KMS-11 (cell line): Measurements from ENCODE around the gene CD82.

Experiments used
- H2AFZ ChIP-seq: fragments of 200-600 bp; sonication (generic); 2 replicates; pipeline ENCODE4 v1.6.1; 2016; ENCODE audit warnings: antibody characterized with exemption, mixed run types, low read depth
- H3K27ac ChIP-seq: fragments of 200-600 bp; sonication (generic); 2 replicates; pipeline ENCODE4 v1.6.1; 2016; ENCODE audit warnings: mild to moderate bottlenecking, mixed run types
- H3K27me3 ChIP-seq: fragments of 200-600 bp; sonication (generic); 2 replicates; pipeline ENCODE4 v1.6.1; 2017; ENCODE audit warnings: mild to moderate bottlenecking, low read depth, mixed run types, moderate library complexity; ENCODE audit not compliant: insufficient read depth
- H3K36me3 ChIP-seq: fragments of 200-600 bp; sonication (generic); 2 replicates; pipeline ENCODE4 v1.6.1; 2017; ENCODE audit warnings: mild to moderate bottlenecking, mixed run types; ENCODE audit not compliant: insufficient read depth
- H3K4me1 ChIP-seq: fragments of 200-600 bp; sonication (generic); 2 replicates; pipeline ENCODE4 v1.6.1; 2016; ENCODE audit warnings: mild to moderate bottlenecking, low read depth, mixed run types; ENCODE audit not compliant: poor library complexity, severe bottlenecking
- H3K4me2 ChIP-seq: fragments of 200-600 bp; sonication (generic); 2 replicates; pipeline ENCODE4 v1.7.0; 2016; ENCODE audit warnings: mild to moderate bottlenecking, mixed run types
- H3K4me3 ChIP-seq: fragments of 200-600 bp; sonication (generic); IDR thresholded peaks from 2 replicates; pipeline ENCODE4 v1.6.1; 2017; ENCODE audit warnings: low read depth, low read length, mixed read lengths; ENCODE audit not compliant: insufficient read depth
- H3K79me2 ChIP-seq: fragments of 200-600 bp; sonication (generic); 2 replicates; pipeline ENCODE4 v1.6.1; 2016; ENCODE audit warnings: low read depth, mixed run types; ENCODE audit not compliant: insufficient read depth
- H3K9ac ChIP-seq: fragments of 200-600 bp; sonication (generic); 2 replicates; pipeline ENCODE4 v1.6.1; 2016; ENCODE audit warnings: mild to moderate bottlenecking, mixed run types
- H4K20me1 ChIP-seq: fragments of 200-600 bp; sonication (generic); 2 replicates; pipeline ENCODE4 v1.6.1; 2016; ENCODE audit warnings: mild to moderate bottlenecking, mixed run types; ENCODE audit not compliant: insufficient read depth
- TF ChIP-seq, protein P1 (sequence below): fragments of 200-600 bp; sonication (generic); conservative IDR thresholded peaks from 2 replicates; pipeline ENCODE4 v1.6.1; 2017; ENCODE audit warnings: low read depth, mild to moderate bottlenecking, antibody characterized with exemption, low read length, moderate library complexity, mixed read lengths

The CD82 gene

DNA sequence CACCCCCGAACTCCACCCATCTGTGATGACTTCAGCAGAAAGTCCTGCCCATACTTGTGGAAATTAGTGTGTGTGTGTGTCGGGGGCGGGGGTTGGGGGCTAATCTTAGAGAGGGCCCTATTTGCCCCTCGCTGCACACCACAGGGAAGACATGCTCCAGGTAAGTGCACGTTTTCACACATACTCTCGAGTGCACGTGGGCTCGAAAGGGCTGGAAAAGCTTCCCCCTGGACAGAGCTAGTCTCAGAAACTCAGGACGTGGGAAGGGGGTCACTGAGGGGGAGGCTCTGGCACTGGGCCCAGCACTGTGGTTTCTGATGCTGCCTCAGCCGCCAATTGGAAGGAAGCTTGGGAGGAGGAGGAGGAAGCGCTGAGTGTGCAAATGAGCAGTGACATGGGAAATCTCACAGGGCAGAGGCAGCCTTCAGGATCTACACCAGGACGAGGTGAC lies 40.7 kb upstream of the CD82 start:
- no peak overlapping the region for H3K4me3 ChIP-seq
- no peak overlapping the region for H2AFZ ChIP-seq
- no peaks in the 10 kb centered on the region for H3K4me1 ChIP-seq
- no peaks in the 10 kb centered on the region for H4K20me1 ChIP-seq
- H3K9ac ChIP-seq: no peak overlapping the region
- no peaks in the 10 kb centered on the region for H3K27me3 ChIP-seq
- H3K36me3 ChIP-seq: no peaks in the 10 kb centered on the region
- H3K27ac ChIP-seq: no peak overlapping the region
- no peaks in the 10 kb centered on the region for H3K79me2 ChIP-seq
- TF ChIP-seq, protein P1, sequence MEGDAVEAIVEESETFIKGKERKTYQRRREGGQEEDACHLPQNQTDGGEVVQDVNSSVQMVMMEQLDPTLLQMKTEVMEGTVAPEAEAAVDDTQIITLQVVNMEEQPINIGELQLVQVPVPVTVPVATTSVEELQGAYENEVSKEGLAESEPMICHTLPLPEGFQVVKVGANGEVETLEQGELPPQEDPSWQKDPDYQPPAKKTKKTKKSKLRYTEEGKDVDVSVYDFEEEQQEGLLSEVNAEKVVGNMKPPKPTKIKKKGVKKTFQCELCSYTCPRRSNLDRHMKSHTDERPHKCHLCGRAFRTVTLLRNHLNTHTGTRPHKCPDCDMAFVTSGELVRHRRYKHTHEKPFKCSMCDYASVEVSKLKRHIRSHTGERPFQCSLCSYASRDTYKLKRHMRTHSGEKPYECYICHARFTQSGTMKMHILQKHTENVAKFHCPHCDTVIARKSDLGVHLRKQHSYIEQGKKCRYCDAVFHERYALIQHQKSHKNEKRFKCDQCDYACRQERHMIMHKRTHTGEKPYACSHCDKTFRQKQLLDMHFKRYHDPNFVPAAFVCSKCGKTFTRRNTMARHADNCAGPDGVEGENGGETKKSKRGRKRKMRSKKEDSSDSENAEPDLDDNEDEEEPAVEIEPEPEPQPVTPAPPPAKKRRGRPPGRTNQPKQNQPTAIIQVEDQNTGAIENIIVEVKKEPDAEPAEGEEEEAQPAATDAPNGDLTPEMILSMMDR: no peak
- H3K4me2 ChIP-seq: no peak overlapping the region

GRCh38 chr11:44525473-44526252 lies 39.8 kb upstream of the CD82 start:
- TF ChIP-seq, protein P1: no peak
- H3K4me3 ChIP-seq: no peak overlapping the region
- no peaks in the 10 kb centered on the region for H3K27me3 ChIP-seq
- no peaks in the 10 kb centered on the region for H3K4me1 ChIP-seq
- H3K36me3 ChIP-seq: no peaks in the 10 kb centered on the region
- no peaks in the 10 kb centered on the region for H4K20me1 ChIP-seq
- no peak overlapping the region for H3K9ac ChIP-seq
- H3K4me2 ChIP-seq: no peak overlapping the region
- no peaks in the 10 kb centered on the region for H3K79me2 ChIP-seq
- H2AFZ ChIP-seq: no peak overlapping the region
- no peak overlapping the region for H3K27ac ChIP-seq

DNA sequence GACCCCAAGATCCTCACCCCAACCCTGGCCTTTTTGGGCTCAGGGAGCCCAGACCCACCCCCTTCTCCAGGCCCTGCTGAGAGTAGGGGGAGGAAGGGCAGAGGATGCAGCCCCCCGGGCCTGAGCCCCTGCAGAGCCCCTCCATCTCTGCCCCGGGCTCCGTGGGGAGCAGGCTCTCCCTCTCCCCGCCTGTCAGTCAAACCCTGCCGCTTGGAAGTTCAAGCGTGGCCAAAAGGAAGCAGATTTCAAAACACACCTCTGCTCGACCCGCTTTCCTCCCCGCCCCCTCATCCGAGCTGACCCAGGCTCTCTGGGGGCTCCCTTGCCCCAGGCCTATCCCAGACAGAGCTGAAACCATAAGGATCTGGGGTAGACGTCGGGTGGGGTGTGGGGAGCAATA lies 39.0 kb upstream of the CD82 start:
- no peak overlapping the region for H3K4me3 ChIP-seq
- H3K79me2 ChIP-seq: no peaks in the 10 kb centered on the region
- no peak overlapping the region for H3K4me2 ChIP-seq
- H4K20me1 ChIP-seq: no peaks in the 10 kb centered on the region
- H3K27ac ChIP-seq: no peak overlapping the region
- H3K27me3 ChIP-seq: no peaks in the 10 kb centered on the region
- H3K9ac ChIP-seq: no peak overlapping the region
- no peaks in the 10 kb centered on the region for H3K4me1 ChIP-seq
- H2AFZ ChIP-seq: no peak overlapping the region
- no peaks in the 10 kb centered on the region for H3K36me3 ChIP-seq
- TF ChIP-seq, protein P1: no peak

DNA sequence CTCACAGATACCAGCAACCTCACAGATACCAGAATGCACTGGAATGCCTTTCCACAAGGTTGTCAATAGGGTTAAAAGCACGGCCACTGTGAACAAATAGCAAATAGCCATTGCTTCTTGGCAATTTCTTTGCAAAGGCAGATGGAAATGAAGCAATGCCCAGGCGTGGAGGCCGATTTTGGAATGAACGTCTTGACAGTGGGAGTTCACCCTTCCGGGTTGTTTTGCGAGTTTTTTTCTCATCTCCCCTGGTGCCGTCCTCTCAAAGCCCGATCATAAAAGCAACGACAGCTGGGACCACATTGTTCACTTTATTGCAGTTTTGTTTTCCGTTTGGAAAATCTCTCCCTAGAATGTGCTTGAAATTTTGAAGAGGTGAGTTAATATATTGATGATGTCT lies 38.0 kb upstream of the CD82 start:
- no peak overlapping the region for H3K4me2 ChIP-seq
- H3K4me3 ChIP-seq: no peak overlapping the region
- no peaks in the 10 kb centered on the region for H3K79me2 ChIP-seq
- H3K9ac ChIP-seq: no peak overlapping the region
- no peaks in the 10 kb centered on the region for H3K27me3 ChIP-seq
- H3K36me3 ChIP-seq: no peaks in the 10 kb centered on the region
- H3K4me1 ChIP-seq: no peaks in the 10 kb centered on the region
- TF ChIP-seq, protein P1: no peak
- H4K20me1 ChIP-seq: no peaks in the 10 kb centered on the region
- H3K27ac ChIP-seq: no peak overlapping the region
- H2AFZ ChIP-seq: no peak overlapping the region
